ENCODE data around the gene FGF12.

FGF12 gene

DNA sequence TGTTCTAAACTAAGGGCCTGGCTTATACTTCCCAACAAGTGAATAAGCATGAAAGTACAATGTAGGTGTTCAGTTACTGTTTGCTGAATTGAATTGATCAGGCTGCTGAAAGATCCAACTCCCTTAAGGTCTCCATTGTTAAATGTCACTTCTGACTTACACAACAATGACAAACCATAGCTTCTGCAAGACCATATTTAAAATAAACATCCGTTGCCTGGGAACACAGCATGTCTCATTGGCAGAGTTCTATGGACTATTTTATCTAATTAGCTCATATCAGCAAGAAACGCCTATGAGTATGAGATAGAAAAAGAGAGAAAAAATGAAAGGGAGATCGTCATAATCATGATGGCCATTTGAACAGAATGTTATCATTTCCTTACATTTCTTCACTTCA lies 605.4 kb downstream of the FGF12 start:
- Histone ChIP-seq H3K9ac (ENCODE audit: low read length) (no peak overlapping the region), H2AFZ (ENCODE audit: low read depth, low read length) (no peak overlapping the region), H3K4me1 (ENCODE audit: low read length) (peaks cover 37% of the 10 kb centered on the region), H3K27me3 (ENCODE audit: low read depth, low read length) (no peaks in the 10 kb centered on the region), H3K36me3 (replicated peaks; ENCODE audit: low read depth, low read length) (peaks cover 7% of the 10 kb centered on the region), H3K4me3 (ENCODE audit: low read length) (no peak overlapping the region), H3K27ac (ENCODE audit: low read length) (peak overlapping the region; percentile 99), H4K20me1 (ENCODE audit: insufficient read depth, low read length) (no peaks in the 10 kb centered on the region), H3K79me2 (ENCODE audit: low read length) (no peaks in the 10 kb centered on the region), H3K4me2 (ENCODE audit: low read length) (peak overlapping the region; percentile 10; the same call in 1 of the 2 replicates), H3K9me3 (ENCODE audit: insufficient read depth, low read length) (no peaks in the 10 kb centered on the region)
- no peak for TF ChIP-seq EZH2phosphoT487 (IDR thresholded peaks at IDR 0.05; ENCODE audit: low read depth)
- TF ChIP-seq, protein P1, sequence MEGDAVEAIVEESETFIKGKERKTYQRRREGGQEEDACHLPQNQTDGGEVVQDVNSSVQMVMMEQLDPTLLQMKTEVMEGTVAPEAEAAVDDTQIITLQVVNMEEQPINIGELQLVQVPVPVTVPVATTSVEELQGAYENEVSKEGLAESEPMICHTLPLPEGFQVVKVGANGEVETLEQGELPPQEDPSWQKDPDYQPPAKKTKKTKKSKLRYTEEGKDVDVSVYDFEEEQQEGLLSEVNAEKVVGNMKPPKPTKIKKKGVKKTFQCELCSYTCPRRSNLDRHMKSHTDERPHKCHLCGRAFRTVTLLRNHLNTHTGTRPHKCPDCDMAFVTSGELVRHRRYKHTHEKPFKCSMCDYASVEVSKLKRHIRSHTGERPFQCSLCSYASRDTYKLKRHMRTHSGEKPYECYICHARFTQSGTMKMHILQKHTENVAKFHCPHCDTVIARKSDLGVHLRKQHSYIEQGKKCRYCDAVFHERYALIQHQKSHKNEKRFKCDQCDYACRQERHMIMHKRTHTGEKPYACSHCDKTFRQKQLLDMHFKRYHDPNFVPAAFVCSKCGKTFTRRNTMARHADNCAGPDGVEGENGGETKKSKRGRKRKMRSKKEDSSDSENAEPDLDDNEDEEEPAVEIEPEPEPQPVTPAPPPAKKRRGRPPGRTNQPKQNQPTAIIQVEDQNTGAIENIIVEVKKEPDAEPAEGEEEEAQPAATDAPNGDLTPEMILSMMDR (IDR thresholded peaks at IDR 0.05; ENCODE audit: low read depth, low read length): no peak

DNA sequence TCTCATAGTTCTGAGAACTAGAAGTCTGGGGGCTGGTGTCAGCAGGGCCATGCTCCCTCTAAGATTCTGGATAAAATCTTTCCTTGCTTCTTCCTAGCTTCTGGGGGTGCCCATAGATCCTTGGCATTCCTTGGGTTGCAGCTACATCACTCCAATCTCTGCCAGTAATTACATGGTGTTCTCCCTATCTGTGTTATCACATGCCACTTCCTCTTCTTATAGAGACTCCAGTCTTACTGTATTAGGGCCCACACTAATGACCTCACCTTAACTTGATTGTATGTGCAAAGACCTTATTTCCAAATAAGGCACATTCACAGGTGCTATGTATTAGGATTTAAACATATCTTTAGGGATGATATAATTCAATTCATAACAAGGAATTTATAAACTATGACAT lies 618.5 kb downstream of the FGF12 start:
- Histone ChIP-seq H3K4me1 (ENCODE audit: low read length) (no peaks in the 10 kb centered on the region), H3K9me3 (ENCODE audit: insufficient read depth, low read length) (no peaks in the 10 kb centered on the region), H3K27me3 (ENCODE audit: low read depth, low read length) (no peaks in the 10 kb centered on the region), H3K36me3 (replicated peaks; ENCODE audit: low read depth, low read length) (no peaks in the 10 kb centered on the region), H3K27ac (ENCODE audit: low read length) (no peak overlapping the region), H3K9ac (ENCODE audit: low read length) (no peak overlapping the region), H3K4me3 (ENCODE audit: low read length) (no peak overlapping the region), H2AFZ (ENCODE audit: low read depth, low read length) (no peak overlapping the region), H3K79me2 (ENCODE audit: low read length) (no peaks in the 10 kb centered on the region), H3K4me2 (ENCODE audit: low read length) (no peak overlapping the region), H4K20me1 (ENCODE audit: insufficient read depth, low read length) (no peaks in the 10 kb centered on the region)
- TF ChIP-seq, protein P1 (IDR thresholded peaks at IDR 0.05; ENCODE audit: low read depth, low read length): no peak
- no peak for TF ChIP-seq EZH2phosphoT487 (IDR thresholded peaks at IDR 0.05; ENCODE audit: low read depth)

DNA sequence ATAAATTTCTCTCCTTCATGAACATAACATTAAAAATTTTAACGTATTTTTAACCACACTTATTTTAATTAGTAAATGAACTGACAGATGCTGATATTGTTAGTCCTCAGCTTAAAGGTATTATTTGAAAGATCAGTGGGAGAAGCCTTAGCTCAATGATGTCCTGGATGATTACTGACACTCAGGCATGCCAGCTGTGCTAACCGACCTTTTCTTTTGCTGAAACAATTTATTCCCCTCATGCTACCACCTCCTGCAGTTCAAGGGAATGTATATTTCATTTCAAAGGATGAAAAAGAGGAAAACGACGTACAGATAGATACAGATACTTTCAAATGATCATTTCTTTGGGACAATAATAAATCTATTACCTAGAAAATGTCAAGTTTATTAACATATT lies 620.8 kb downstream of the FGF12 start:
- Histone ChIP-seq H2AFZ (ENCODE audit: low read depth, low read length) (no peak overlapping the region), H3K36me3 (replicated peaks; ENCODE audit: low read depth, low read length) (no peaks in the 10 kb centered on the region), H3K9me3 (ENCODE audit: insufficient read depth, low read length) (no peaks in the 10 kb centered on the region), H3K4me3 (ENCODE audit: low read length) (no peak overlapping the region), H4K20me1 (ENCODE audit: insufficient read depth, low read length) (no peaks in the 10 kb centered on the region), H3K4me1 (ENCODE audit: low read length) (no peaks in the 10 kb centered on the region), H3K9ac (ENCODE audit: low read length) (no peak overlapping the region), H3K27me3 (ENCODE audit: low read depth, low read length) (no peaks in the 10 kb centered on the region), H3K79me2 (ENCODE audit: low read length) (no peaks in the 10 kb centered on the region), H3K4me2 (ENCODE audit: low read length) (no peak overlapping the region), H3K27ac (ENCODE audit: low read length) (no peak overlapping the region)
- TF ChIP-seq, protein P1 (IDR thresholded peaks at IDR 0.05; ENCODE audit: low read depth, low read length): no peak
- TF ChIP-seq EZH2phosphoT487 (IDR thresholded peaks at IDR 0.05; ENCODE audit: low read depth): no peak

DNA sequence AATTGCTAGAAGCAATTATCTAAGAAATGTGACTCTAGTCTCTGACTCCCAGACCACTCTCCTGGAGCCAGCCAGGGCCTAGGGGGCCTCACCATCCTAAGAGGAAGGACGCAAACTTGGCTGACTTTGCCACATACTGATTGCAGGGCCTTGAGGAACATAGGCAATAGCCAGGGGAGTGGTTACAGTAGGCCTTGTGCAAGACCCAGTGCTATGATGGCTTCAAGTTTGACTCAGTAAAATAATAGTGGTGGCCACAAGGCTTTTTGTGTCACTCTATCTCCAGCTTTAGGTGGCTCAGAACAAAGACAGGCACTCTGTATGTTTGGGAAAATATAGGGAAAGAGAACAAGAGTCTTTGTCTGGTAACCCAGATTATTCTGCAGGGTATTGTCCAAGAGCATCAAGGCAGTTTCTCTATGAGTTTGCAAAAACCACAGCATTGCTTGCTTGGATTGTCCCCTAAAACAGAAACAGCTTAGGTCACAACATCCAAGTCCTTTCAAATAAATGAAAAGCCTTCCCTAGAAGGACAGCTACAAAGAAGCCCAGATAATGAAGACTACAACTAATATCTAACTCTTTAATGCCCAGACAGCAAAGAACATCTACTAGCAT lies 634.8 kb downstream of the FGF12 start:
- 0 out of 2 replicates have a peak, but pooled peaks cover 5% of the 10 kb centered on the region for H3K9me3 ChIP-seq (ENCODE audit: insufficient read depth, low read length)
- no peaks in the 10 kb centered on the region for H3K27me3 ChIP-seq (ENCODE audit: low read depth, low read length)
- H4K20me1 ChIP-seq (ENCODE audit: insufficient read depth, low read length): no peaks in the 10 kb centered on the region
- no peak overlapping the region for H3K9ac ChIP-seq (ENCODE audit: low read length)
- H3K27ac ChIP-seq (ENCODE audit: low read length): no peak overlapping the region
- TF ChIP-seq EZH2phosphoT487 (IDR thresholded peaks at IDR 0.05; ENCODE audit: low read depth): no peak
- TF ChIP-seq, protein P1 (IDR thresholded peaks at IDR 0.05; ENCODE audit: low read depth, low read length): no peak
- no peak overlapping the region for H3K4me3 ChIP-seq (ENCODE audit: low read length)
- H3K36me3 ChIP-seq (replicated peaks; ENCODE audit: low read depth, low read length): peaks cover 3% of the 10 kb centered on the region
- H3K79me2 ChIP-seq (ENCODE audit: low read length): no peaks in the 10 kb centered on the region
- H3K4me1 ChIP-seq (ENCODE audit: low read length): peaks cover 38% of the 10 kb centered on the region
- H2AFZ ChIP-seq (ENCODE audit: low read depth, low read length): no peak overlapping the region
- no peak overlapping the region for H3K4me2 ChIP-seq (ENCODE audit: low read length)

All from OCI-LY3 (cell line).